H1 (cell line): Measurements from ENCODE around the gene MANF. TPM values are rescaled to one million over a fixed set of nuclear protein-coding genes. Genes with fewer than 3 reads are reported as not detected.

Experiments used
- FOSL1 ChIP-seq: IDR thresholded peaks from 2 replicates; pipeline ENCODE4 v1.6.1; 2011; ENCODE audit warnings: mild to moderate bottlenecking, low read depth, low read length, moderate library complexity; ENCODE audit not compliant: insufficient read depth
- YY1 ChIP-seq: IDR thresholded peaks from 2 replicates; pipeline ENCODE4 v1.6.1; 2011; ENCODE audit warnings: low read depth, mild to moderate bottlenecking, low read length
- polyA plus RNA-seq, 7 experiments: library from polyadenylated mRNA; depleted of rRNA in 3 of 7; stranded (reverse) in 5 of 7; unstranded in 2 of 7; fragments of >200 nt in 5 of 7; fragments of 200-250 nt in 2 of 7; gene quantifications; 1 replicate in 5 of 7; 2 replicates in 1 of 7; 4 replicates in 1 of 7; pipeline versions ENCODE4 v1.2.1 to v1.2.3, GENCODE V29; 2011 to 2013; ENCODE audit warnings: missing spikeins in 2 of 7, mixed read lengths in 2 of 7
- total RNA-seq: library from RNA; stranded (reverse); fragmentation: NEBNext Ultra II Directional; extraction: Animal tissue kit (Norgen Biotek cat#: 25700); gene quantifications from 2 replicates; pipeline ENCODE4 v1.2.1, GENCODE V29; 2021
- TF ChIP-seq, protein P1 (sequence below), 3 experiments: IDR thresholded peaks; 1 replicate in 2 of 3; 2 replicates in 1 of 3; pipeline versions ENCODE4 v1.5.1 to v1.6.1; 2011; ENCODE audit warnings: low read length in 3 of 3, mild to moderate bottlenecking in 3 of 3, inconsistent platforms in 2 of 3, low read depth in 1 of 3, moderate library complexity in 1 of 3; ENCODE audit not compliant: insufficient read depth in 1 of 3; ENCODE audit errors: control extremely low read depth in 1 of 3
- TF ChIP-seq, protein P2 (sequence below): IDR thresholded peaks from 2 replicates; pipeline ENCODE4 v1.6.1; 2012; ENCODE audit warnings: inconsistent platforms

The MANF gene
- total and polyA plus RNA-seq, 2 of the 8 experiments (the other 6 are each of a cell fraction or from before 2014, with no cell fraction given): 37.5 to 159 TPM

DNA sequence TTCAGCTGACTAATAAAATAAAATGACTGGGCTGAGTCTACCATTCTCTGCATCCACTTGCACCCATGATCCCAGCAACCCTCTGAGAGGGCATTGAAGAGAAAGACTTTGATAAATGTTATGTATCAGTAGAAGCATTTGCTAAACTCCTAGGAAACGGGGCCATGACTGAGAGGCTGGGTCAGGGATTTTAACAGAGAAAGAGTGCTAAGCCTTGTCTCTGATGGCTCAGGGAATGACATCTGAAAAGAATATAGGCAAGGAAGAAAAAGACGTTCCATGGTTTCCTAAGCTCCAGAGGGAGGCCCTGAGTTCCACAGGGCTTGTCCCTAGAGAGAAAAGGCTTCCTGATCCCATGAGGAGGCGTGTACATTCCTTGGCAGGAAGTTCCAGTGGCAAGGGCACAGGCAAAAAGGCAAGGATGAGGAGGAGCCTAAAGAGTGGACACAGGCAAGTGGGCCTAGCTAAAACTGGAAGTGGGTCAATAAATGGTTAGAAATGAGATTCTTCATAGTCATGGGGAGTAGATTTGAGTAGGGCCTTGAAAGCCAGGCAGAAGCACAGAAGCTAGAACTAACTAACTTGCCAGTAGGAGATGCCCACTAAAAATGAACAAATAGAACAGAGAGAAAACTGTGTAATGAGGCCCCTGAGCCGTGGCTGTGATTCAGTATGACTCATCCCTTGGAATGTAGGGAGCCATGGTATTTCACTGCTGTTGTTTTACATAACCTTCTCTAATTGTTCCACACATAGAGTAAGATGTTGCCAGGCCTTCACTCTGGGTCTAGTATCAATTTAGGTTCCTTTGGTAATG is 44.9 kb upstream of the MANF start (continued):
- TF ChIP-seq, protein P1, sequence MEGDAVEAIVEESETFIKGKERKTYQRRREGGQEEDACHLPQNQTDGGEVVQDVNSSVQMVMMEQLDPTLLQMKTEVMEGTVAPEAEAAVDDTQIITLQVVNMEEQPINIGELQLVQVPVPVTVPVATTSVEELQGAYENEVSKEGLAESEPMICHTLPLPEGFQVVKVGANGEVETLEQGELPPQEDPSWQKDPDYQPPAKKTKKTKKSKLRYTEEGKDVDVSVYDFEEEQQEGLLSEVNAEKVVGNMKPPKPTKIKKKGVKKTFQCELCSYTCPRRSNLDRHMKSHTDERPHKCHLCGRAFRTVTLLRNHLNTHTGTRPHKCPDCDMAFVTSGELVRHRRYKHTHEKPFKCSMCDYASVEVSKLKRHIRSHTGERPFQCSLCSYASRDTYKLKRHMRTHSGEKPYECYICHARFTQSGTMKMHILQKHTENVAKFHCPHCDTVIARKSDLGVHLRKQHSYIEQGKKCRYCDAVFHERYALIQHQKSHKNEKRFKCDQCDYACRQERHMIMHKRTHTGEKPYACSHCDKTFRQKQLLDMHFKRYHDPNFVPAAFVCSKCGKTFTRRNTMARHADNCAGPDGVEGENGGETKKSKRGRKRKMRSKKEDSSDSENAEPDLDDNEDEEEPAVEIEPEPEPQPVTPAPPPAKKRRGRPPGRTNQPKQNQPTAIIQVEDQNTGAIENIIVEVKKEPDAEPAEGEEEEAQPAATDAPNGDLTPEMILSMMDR (IDR thresholded peaks at IDR 0.05; ENCODE audit: control extremely low read depth in 1 of 3, insufficient read depth in 1 of 3, low read depth in 1 of 3, low read length in 3 of 3): no peak
- TF ChIP-seq FOSL1 (no peak), YY1 (no peak)
- TF ChIP-seq, protein P2, sequence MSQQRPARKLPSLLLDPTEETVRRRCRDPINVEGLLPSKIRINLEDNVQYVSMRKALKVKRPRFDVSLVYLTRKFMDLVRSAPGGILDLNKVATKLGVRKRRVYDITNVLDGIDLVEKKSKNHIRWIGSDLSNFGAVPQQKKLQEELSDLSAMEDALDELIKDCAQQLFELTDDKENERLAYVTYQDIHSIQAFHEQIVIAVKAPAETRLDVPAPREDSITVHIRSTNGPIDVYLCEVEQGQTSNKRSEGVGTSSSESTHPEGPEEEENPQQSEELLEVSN: no peak
